NOMO-1 treated with dmso at 0.1 percent for 144 hours (cell line): ENCODE results near the gene TMEM214.

ENCODE experiments used
- DNase-seq: peaks from one replicate; lab custom pipeline; 2025; ENCODE audit not compliant: unreplicated experiment; lab: John Stamatoyannopoulos, UW

The TMEM214 gene

DNA sequence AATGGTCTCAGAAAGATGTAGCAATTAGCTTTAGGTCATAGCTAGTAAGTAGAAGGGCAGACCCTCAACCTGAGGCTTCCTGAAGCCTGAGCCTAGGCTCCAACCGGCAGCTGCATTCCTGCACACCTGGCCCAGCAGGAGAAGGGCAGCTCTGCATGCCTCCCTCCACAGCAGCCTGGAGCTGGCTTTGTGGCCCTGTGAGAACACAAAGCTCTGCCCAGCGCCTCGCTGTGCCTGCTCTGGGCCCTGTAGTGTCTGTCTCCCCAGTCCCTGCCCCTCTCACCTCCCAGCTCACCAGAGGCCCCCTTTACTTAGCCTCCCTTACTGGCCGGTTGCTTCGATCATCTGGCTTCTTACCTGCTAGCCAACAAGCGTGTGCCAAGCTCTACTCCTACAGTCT is 6.7 kb downstream of the TMEM214 start:
- DNase-seq = no peak

DNA sequence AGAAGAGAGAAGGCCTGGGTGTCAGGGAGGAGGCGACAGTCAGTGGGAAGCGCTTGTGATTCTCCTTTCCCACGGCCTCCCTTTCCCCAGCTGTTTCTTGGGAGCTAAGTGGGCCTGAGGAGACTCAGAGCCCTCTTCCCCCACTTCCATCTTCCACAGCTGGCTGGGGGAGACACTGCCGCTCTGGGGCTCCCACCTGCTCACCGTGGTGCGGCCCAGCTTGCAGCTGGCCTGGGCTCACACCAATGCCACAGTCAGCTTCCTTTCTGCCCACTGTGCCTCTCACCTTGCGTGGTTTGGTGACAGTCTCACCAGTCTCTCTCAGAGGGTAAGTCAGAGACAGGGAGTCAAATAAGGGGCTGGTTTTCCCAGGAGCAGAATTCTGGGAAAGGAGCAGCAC is 7.1 kb downstream of the TMEM214 start:
- no peak for DNase-seq

DNA sequence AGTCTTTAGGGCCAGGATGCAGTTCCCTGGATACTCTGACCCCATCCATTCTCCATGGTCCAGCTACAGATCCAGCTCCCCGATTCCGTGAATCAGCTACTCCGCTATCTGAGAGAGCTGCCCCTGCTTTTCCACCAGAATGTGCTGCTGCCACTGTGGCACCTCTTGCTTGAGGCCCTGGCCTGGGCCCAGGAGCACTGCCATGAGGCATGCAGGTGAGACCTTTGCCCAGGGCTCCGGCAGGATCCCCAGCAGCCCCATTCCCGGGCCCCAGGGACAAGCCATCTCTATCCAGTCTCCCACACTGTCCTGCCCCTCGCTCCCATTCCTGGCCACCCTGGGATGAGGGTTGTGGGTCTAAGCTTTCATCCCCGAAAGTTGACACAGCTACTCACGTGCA is 7.5 kb downstream of the TMEM214 start:
- DNase-seq = no peak

DNA sequence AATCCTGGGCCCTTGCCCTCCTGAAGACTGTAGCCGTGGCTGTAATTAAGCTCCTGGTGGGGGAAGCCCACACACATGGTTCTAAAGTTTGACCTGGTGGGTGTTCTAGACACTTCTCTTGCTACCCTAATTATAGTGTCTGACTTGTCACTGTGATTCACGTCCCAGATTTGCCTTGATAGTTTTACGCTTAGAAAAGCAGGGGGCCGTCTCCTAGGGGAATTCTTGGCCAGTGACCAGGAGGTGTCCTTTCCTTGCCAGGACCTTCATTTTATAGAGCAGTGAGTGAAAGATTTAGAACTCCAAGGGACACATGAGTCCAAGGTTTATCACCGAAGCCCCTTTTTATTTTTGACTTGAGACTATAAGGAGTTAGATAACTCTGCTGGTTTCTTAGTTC is 9.0 kb downstream of the TMEM214 start:
- no peak for DNase-seq

DNA sequence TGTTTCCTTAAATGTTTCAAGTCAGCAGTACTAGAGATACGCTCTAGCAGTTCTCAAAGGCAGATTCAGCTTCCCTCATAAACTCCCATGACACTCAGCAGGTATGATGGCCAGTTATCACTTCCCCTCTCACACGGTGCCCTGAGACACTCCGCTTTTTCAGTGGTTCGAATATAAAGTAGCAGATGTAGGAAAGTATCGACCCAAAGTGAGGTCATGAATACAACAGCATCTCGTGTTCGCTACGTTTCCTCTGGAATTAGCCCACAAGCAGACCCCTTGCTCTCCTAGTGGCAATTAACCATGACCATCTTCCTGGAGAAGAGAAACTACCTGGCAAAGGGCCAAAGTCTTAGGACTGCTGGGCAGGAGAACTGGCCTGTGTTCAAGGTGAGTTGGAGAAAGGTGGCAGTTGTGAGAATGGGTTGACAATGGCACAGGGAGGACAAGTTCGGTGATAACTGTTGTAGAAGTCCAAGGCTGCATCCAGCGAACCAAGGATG is 9.4 kb downstream of the TMEM214 start:
- no peak for DNase-seq

DNA sequence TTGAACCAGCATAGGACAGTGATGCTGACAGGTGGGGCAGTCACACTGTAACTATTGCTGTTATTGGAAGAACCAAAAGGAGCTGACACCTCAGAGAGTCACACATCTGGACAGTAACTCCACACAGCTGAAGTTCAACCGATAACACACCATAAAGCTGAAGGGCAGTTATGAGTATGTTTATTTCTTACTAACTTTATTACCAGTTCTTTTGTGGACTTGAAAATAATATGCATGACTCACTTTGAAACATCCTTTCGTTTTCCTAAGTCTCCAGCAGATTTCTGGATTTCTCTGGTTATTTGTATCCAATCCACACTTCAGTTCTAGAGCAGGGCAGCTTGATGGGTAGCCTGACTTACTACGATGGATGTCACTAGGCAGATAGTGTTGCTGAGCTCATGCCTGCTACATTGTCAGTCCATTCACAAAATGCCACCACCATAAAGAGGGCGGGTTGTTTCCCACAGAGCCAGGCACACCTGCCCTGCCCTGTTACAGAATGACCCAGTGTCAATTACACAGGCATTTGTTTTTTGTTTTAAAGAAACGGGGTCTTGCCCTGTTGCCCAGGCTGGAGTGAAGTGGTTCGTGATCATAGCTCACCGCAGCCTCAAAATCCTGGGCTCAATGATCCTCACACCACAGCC is 10.3 kb downstream of the TMEM214 start:
- DNase-seq = no peak

DNA sequence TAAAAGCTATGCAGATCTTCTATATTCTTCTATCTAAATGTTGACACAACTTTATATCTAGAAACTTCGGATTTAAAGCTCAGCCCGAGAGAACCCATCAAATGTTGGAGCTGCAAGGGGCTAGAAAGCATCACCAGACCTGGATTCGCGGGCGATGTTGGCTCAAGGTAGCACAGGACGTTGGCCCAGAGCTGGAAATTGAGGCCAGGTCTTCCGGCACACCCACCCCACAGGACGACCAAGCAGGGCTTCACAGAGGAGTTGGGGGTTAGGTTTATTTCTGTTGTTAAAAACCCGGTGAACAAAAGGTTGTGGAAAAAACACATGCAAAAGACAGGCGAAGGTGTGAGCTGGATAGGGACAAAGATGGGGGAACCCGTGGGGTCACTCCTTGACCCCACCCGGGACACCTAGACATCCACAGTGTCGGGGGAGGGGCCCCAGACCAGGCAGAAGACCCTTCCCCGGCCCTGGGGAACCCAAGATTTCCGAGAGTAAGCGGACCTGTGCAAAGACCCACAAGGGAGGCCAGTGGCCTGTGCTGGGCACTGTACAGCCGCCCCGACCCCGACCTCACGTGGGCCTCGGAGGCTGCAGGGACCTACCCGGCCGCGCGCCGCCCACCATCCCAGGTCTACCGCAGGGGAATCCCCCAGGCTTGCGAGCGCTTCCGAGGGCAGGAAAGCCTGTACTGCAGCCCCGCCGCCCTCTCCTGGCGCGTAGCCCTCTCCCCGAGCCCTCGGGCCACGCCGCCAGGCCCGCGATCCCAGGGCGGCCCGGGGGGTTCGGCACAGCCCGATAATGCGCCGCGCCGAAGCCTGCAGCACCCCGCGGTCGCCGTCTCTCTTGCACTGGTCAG is 16.9 kb downstream of the TMEM214 start:
- peak; percentile 14 for DNase-seq

DNA sequence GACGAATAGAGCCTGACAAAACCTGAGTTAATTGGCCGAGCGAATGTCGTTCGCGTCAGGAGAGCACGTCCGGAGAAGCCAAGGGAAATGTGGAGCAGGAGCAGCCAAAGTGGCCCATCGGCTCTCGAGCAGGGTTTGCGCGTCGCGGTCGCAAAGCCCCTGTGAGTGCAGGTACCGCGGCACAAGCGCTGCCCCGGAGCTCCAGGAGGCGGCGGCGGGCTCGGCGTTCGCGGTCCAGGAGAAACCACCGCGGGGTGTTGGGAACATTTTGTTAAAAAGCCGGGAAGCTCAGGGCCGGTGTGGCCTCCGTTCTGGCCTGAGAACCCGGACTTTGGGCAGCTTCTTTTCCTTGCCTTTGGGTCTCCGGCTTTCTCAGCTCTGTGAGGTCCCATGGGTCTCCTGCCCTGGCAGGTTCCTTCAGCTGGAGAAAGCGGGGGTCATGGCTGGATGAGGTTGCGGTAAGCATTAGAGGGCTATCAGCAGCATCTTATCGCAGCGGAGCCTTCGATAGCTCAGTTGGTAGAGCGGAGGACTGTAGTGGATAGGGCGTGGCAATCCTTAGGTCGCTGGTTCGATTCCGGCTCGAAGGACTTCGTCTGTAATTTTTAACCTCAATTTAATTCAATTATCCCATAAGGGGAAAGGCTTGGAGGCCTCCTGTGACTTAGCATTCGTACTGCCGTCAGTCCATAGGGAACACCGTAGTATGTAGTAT is 17.7 kb downstream of the TMEM214 start:
- DNase-seq = peak; percentile 85

DNA sequence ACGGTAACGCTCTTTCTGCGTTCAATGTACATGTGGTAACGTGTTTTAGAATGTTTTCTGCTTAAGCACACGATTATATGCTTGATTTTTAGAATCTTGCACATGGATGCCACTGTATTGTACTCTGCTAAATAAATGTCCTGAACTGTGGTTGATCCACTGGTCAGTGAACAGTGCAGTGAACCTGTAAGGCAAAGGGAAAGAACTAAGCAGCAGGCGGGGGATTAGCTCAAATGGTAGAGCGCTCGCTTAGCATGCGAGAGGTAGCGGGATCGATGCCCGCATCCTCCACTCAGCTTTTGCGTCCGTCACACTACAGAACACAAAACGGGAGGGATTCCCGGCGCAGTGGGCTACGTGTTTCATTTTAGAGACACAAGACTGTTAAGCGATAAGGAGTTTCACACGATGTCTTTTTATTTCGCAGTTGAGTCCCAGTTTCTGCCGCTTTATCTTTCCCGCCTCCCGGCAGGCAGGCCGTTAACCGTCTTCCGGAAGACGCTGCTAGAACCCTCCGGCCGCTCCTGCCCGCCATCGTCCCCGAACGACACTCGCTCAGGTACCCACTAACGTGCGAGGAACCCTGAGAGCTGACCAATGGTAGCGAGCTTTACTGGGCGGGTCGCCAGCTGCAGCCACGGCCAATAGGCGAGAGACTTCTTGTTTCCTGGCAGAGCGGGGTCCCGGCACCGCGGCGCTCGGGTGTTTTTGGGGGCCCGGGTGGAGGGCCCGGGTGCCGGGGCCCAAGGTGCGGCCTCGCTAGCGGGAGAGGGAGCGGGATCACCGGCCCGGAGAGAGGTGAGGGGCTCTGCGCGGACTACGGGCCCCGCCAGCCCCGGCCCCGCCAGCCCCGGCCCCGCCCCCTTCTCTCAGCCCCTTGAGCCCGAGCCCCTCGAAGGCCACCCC is 18.5 kb downstream of the TMEM214 start, which contains the start of gene AGBL5:
TSS of gene AGBL5 (plus strand) at position 673 of the 906 bp plus-strand sequence. CDS start 1,291 bp downstream, outside the sequence.
- DNase-seq = peak; percentile 90

DNA sequence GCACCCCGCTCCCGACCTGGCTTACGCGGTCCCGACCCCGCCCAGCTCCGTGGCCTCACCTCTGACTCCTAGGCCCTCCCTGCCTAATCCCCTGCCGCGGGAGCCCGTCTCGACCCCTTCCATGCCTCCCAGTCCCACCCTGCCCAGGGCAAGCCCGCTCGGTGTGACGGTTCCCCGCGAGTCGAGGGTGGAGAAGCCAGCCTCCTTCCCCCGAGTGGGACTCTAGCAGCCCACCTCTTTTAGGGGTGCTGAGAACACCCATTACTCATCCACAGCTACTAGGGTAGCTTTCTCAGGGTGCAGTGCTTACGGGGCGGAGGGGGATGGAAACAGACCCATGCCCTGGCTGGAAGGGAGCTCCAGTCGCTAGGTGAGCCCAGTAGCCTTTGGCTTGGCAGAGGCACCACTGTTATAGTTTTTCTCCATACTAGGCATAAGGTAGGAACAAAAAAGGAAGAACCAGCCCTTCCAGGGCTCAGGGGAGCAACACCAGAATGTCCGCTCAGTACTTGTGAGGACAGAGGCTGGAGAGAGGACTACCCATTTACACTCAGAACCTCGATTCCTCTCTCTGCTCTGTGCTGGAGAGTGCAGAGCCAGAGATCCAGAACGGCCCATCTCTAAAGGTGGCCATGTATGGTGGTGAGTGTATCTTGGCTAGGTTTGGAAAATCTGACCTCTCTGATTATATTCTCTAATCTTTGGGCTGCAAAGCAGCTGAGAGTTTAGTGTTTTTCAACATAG is 19.3 kb downstream of the TMEM214 start:
- no peak for DNase-seq

DNA sequence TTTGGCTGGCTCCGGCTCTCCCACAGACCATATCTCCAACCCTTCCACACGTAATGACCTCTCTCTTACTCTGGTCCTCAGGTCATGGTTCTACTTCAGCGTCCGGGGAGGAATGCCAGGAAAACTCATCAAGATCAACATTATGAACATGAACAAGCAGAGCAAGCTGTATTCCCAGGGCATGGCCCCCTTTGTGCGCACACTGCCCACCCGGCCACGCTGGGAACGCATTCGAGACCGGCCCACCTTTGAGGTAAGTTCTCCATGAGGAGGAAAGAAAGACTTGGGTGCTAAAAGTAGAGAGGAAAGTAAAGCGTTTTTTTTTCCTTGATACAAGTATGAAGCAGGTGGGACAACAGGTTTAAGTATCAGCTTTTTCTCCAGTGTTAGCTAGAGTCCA is 20.6 kb downstream of the TMEM214 start:
- no peak for DNase-seq

DNA sequence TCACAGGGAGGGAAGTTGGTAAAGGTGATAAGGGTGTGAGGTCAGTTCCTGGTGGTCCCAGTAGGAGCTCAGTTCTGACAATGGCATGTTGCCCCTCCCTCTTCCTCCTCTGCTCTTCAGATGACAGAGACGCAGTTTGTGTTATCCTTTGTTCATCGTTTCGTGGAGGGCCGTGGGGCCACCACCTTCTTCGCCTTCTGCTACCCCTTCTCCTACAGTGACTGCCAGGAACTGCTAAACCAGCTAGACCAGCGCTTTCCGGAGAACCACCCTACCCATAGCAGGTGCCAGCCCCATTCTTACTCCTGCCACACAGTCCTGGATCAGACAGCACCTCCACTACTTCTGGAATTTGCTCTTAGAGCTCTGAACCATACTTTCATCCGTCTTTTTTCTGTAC is 21.0 kb downstream of the TMEM214 start:
- no peak for DNase-seq

DNA sequence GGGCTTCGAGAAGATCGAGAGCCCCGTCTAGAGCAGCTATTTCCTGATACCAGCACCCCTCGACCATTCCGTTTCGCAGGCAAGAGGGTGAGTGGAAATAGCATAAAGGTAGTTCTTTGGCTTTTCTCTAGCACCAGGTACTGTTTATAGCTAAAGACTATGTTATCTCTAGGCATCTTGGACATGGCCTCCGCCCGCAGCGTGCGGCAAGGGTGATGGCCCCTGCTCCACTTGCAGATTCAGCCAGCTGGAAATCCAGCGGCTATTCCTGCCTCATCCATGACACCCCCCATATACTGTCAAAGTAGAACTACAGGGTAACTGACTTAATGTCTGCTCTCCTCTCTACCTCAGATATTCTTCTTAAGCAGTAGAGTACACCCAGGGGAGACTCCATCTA is 22.0 kb downstream of the TMEM214 start:
- DNase-seq = no peak

DNA sequence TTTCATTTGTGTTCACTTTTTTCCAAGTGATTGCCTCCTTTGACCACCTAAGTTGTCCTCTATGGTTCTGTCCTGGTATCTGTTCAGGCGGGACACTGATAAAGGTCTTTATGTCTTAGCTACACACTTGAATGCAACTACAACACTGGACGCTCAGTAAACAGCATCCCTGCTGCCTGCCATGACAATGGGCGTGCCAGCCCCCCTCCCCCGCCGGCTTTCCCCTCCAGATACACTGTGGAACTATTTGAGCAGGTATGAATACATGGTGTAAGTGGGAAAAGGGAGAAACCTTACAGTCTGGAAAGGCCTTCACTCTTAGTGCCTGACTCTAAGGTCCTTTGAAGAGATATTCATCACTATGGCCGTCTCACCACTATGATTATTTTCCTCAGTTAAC is 24.4 kb downstream of the TMEM214 start:
- DNase-seq = no peak

DNA sequence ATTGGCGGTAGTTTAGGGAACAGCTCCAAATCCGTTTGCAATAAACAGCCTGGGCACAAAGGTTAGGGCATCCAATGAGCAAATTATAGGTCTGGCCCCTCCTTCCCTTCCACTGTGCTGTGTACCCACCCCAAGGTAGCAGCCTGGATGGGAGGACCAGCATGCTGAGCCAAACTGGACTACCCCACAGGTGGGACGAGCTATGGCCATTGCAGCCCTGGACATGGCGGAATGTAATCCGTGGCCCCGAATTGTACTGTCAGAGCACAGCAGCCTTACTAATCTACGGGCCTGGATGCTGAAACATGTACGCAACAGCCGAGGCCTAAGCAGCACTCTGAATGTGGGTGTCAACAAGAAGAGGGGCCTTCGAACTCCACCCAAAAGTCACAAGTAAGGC is 25.4 kb downstream of the TMEM214 start:
- no peak for DNase-seq

DNA sequence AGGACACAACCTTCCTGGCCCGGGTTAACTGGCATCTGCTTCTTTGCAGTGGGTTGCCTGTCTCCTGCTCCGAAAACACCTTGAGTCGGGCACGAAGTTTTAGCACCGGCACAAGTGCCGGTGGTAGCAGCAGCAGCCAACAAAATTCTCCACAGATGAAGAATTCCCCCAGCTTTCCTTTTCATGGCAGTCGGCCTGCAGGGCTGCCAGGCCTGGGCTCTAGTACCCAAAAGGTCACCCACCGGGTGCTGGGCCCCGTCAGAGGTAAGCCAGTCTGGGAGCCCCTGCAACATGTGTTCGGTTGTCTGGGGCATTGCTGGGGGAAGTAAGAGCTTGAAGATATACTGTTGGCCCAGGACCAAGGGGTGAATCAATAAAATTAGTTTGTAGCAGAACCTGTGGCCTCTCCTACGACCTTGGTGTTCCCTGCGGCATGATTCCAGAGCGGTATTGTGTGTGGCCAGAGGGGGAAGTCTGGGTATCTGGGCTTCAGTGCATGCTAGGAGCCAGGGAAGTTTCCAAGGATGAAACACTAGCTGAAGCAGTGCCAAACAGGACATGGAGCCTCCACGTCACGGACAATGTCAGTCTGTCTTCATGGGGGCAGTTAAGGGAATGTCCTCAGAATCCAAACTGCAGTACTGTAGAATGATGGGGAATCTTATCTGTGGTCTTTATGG is 26.5 kb downstream of the TMEM214 start:
- no peak for DNase-seq

DNA sequence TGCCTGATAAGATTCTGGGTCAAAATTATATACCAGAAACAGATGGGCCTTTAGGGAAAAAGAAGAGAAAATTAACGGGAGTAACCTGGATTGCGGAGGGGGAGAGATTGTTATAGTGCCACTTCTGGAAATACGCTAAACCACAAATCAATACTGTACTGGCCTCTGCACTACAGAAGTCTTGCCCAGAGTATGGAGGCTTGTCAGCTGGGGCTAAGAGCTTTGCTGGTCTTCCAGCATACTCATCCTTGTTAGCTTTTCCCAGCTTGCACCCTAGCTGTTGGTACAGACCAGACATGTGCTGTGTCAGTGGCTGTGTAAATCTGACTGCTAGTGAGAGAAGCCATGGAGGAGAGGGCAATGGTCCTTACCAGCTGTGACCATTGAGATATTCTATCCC is 27.6 kb downstream of the TMEM214 start:
- no peak for DNase-seq

DNA sequence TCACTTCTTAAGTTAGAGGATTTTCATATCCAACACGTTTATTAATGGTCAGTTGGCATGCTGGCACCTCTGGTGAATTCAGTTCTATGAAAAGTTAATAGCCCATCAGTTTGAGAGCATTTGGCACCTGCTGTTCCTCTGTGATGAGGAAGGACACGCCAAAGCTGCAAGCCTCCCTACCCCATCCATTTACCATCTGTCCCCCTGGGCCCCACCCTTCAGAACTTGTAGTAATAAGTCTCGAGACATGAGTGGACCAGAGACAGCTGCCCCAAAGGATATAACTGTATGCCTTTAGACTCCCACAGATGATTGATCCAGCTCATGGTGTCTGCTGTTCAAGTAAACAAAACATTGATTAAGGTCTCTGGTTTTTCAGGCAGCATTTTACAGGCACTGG is 32.4 kb downstream of the TMEM214 start:
- no peak for DNase-seq

DNA sequence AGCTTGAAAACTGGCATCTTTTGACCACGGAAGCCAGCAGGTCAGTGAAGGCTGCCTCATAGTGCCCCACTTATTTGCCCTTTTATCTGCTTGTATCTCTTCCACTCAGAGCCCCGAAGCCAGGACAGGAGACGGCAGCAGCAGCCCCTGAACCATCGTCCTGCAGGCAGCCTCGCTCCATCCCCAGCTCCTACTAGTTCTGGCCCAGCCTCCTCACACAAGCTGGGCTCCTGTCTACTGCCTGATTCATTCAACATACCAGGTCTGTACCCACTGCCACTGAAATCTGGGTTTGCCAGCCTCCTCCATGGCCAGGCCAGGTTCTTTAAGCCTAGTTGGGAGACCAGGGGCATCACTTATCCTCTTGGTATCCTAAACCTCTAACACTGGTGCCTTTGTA is 34.6 kb downstream of the TMEM214 start:
- DNase-seq = no peak
